GM10266 (cell line): ENCODE measurements around the gene GNAI1.

Source experiments
- DNase-seq: peaks from one replicate; pipeline ENCODE4 v3.0.0; 2012; ENCODE audit errors: extremely low spot score
- CTCF ChIP-seq: IDR thresholded peaks from 2 replicates; pipeline ENCODE4 v1.5.1; 2012; ENCODE audit warnings: mild to moderate bottlenecking, low read depth; ENCODE audit not compliant: control insufficient read depth, insufficient read depth; ENCODE audit errors: missing control alignments

The GNAI1 gene

GRCh38 chr7:80189638-80190037 lies 55.0 kb downstream of the GNAI1 start:
- TF ChIP-seq CTCF = no peak
- no peak for DNase-seq

GRCh38 chr7:80197627-80198026 lies 63.0 kb downstream of the GNAI1 start:
- no peak for TF ChIP-seq CTCF
- DNase-seq = no peak

- no peak for TF ChIP-seq CTCF
- no peak for DNase-seq
These were observed 64.4 kb downstream of the GNAI1 start for GRCh38 chr7:80199051-80199450.

- TF ChIP-seq CTCF = no peak
- no peak for DNase-seq
These were observed 69.8 kb downstream of the GNAI1 start for GRCh38 chr7:80204454-80204853.

- no peak for TF ChIP-seq CTCF
- DNase-seq = no peak
These were observed 70.3 kb downstream of the GNAI1 start for GRCh38 chr7:80204919-80205318.

GRCh38 chr7:80206763-80207162 lies 72.1 kb downstream of the GNAI1 start:
- no peak for TF ChIP-seq CTCF

GRCh38 chr7:80207501-80207900 lies 72.9 kb downstream of the GNAI1 start:
- DNase-seq = no peak

More at GRCh38 chr7:80206763-80207162, 72.1 kb downstream of the GNAI1 start:
- DNase-seq = no peak

More at GRCh38 chr7:80207501-80207900, 72.9 kb downstream of the GNAI1 start:
- TF ChIP-seq CTCF = no peak
